GM12878 (cell line): Measurements from ENCODE around the gene ADAMTSL1. TPM values are rescaled to one million over a fixed set of nuclear protein-coding genes. Genes with fewer than 3 reads are reported as not detected.

Experiments used
- ATAC-seq: fragments of 200-7000 bp; cut with Tn5 transposase; 3 replicates; pipeline ENCODE4 v1.9.1; 2020; ENCODE audit warnings: mild to moderate bottlenecking, moderate library complexity
- BruUV-seq: library from RNA; stranded (reverse); fragments of 400-500 nt; replicated peaks from 2 replicates; lab custom pipeline; 2021; lab: Mats Ljungman, UMichigan
- CTCF ChIA-PET: fragments of 300-600 bp; sonication (Branson Sonifier 250); formaldehyde crosslinking; extraction: SDS; loops from one replicate; lab custom pipeline; 2021; ENCODE audit warnings: inconsistent platforms; lab: Yijun Ruan, JAX
- POLR2A ChIA-PET: fragments of 350-600 bp; formaldehyde crosslinking; extraction: SDS; loops from one replicate; lab custom pipeline; 2021; ENCODE audit warnings: inconsistent platforms; lab: Charles Lee
- RAD21 ChIA-PET: fragments of 300-600 bp; sonication (Branson Sonifier 250); formaldehyde crosslinking; loops from one replicate; lab custom pipeline; 2023; ENCODE audit warnings: antibody characterized with exemption; ENCODE audit not compliant: unreplicated experiment; lab: Charles Lee
- SMC1A ChIA-PET: fragments of 300-600 bp; sonication (Branson Sonifier 250); formaldehyde crosslinking; loops from one replicate; lab custom pipeline; 2023; ENCODE audit not compliant: unreplicated experiment, uncharacterized antibody; lab: Charles Lee
- DNase-seq: peaks from one replicate; pipeline ENCODE4 v3.0.0-alpha.2; 2011; ENCODE audit warnings: low read depth, low spot score
- FAIRE-seq: peaks from 3 replicates; lab custom pipeline; 2011; peaks lifted over from hg19 to GRCh38; lab: Jason Lieb, UNC
- H2AFZ ChIP-seq: 2 replicates; pipeline ENCODE4 v1.6.0; 2011; ENCODE audit warnings: low read depth, low read length, control low read depth; ENCODE audit not compliant: control insufficient read depth
- H3K27ac ChIP-seq: 2 replicates; pipeline ENCODE4 v1.5.1; 2011; ENCODE audit warnings: control low read depth; ENCODE audit not compliant: control insufficient read depth, insufficient read depth
- H3K27me3 ChIP-seq, 2 experiments: replicated peaks in 1 of 2; 2 replicates each; pipeline versions ENCODE4 v1.6.0 to v1.6.1; 2011; ENCODE audit warnings: low read length in 1 of 2; ENCODE audit not compliant: control insufficient read depth in 2 of 2, insufficient read depth in 2 of 2
- H3K36me3 ChIP-seq, 2 experiments: 2 replicates each; pipeline ENCODE4 v1.5.1; 2011; ENCODE audit warnings: low read length in 1 of 2; ENCODE audit not compliant: control insufficient read depth in 2 of 2, insufficient read depth in 2 of 2
- H3K4me1 ChIP-seq: 2 replicates; pipeline ENCODE4 v1.6.1; 2011; ENCODE audit warnings: mild to moderate bottlenecking, low read length, moderate library complexity, mixed read lengths; ENCODE audit not compliant: control insufficient read depth, insufficient read depth
- H3K4me2 ChIP-seq: 2 replicates; pipeline ENCODE4 v1.6.0; 2011; ENCODE audit warnings: control low read depth; ENCODE audit not compliant: control insufficient read depth, insufficient read depth
- H3K4me3 ChIP-seq: fragments of 200-600 bp; sonication (generic); 2 replicates; pipeline ENCODE4 v1.5.1; 2016
- H3K79me2 ChIP-seq: 2 replicates; pipeline ENCODE4 v1.6.0; 2011; ENCODE audit warnings: low read length; ENCODE audit not compliant: control insufficient read depth, insufficient read depth
- H3K9ac ChIP-seq: 2 replicates; pipeline ENCODE4 v1.8.0; 2011; ENCODE audit warnings: low read length, control low read depth, mixed read lengths; ENCODE audit not compliant: control insufficient read depth, insufficient read depth
- H3K9me3 ChIP-seq: replicated peaks from 3 replicates; pipeline ENCODE4 v1.5.1; 2011; ENCODE audit warnings: mild to moderate bottlenecking, low read length; ENCODE audit not compliant: control insufficient read depth, insufficient read depth
- H4K20me1 ChIP-seq: 2 replicates; pipeline ENCODE4 v1.6.0; 2011; ENCODE audit not compliant: control insufficient read depth, insufficient read depth
- E2F8 ChIP-seq: fragments of 450-650 bp; IDR thresholded peaks from 2 replicates; pipeline ENCODE4 v1.6.1; 2018; ENCODE audit warnings: mild to moderate bottlenecking, low read depth, moderate library complexity; ENCODE audit not compliant: partially characterized antibody
- ESRRA ChIP-seq: IDR thresholded peaks from 2 replicates; pipeline ENCODE4 v1.6.1; 2012; ENCODE audit warnings: mild to moderate bottlenecking, low read length, improper control_type of control experiment
- NRF1 ChIP-seq: conservative IDR thresholded peaks from 2 replicates; pipeline ENCODE4 v1.6.1; 2011; ENCODE audit warnings: mild to moderate bottlenecking, low read depth, low read length, improper control_type of control experiment
- PBX3 ChIP-seq: IDR thresholded peaks from 2 replicates; pipeline ENCODE4 v1.6.1; 2011; ENCODE audit warnings: mild to moderate bottlenecking, low read depth, low read length, moderate library complexity; ENCODE audit not compliant: insufficient replicate concordance
- POLR2AphosphoS5 ChIP-seq: IDR thresholded peaks from 2 replicates; pipeline ENCODE4 v1.6.1; 2011; ENCODE audit warnings: mild to moderate bottlenecking, low read length, inconsistent platforms
- SPI1 ChIP-seq: IDR thresholded peaks from 2 replicates; pipeline ENCODE4 v1.6.1; 2011; ENCODE audit warnings: low read depth, mild to moderate bottlenecking, low read length, moderate library complexity, borderline replicate concordance; ENCODE audit not compliant: insufficient read depth
- WGBS: methylation state at CpG from one replicate; pipeline ENCODE4 v1.1.6; 2016; ENCODE audit warnings: low lambda C conversion rate; ENCODE audit not compliant: insufficient replicate concordance, insufficient coverage; ENCODE audit errors: missing lambda C conversion rate; 5-methylcytosine and 5-hydroxymethylcytosine counted together
- in situ Hi-C: fragments of 300-500 bp; cut with MboI; formaldehyde crosslinking; loops from 9 replicates; pipeline ENCODE4 v1.14.3; 2018; ENCODE audit warnings: mixed read lengths
- intact Hi-C: fragments of 100-400 bp; cut with micrococcal nuclease; formaldehyde crosslinking; loops from one replicate; pipeline ENCODE4 v1.14.2; 2022; ENCODE audit not compliant: unreplicated experiment
- polyA plus RNA-seq, 11 experiments: library from polyadenylated mRNA; depleted of rRNA in 4 of 11; unstranded in 6 of 11; stranded (reverse) in 5 of 11; fragments of >200 nt; fragmentation: Nextera tagmentation in 4 of 11; fragmentation: Illumina TruSeq in 1 of 11; extraction: Ambion mirVana in 4 of 11; extraction: Trizol in 1 of 11; gene quantifications; 1 replicate in 1 of 11; 2 replicates in 10 of 11; pipeline versions ENCODE4 v1.2.1 to v1.2.3, GENCODE V29; 2011 to 2016; ENCODE audit warnings: inconsistent platforms in 2 of 11, missing spikeins in 2 of 11, low read depth in 1 of 11
- total RNA-seq, 4 experiments: library from RNA; depleted of rRNA in 3 of 4; stranded (reverse); fragments of >200 nt in 3 of 4; fragmentation: Illumina TruSeq in 1 of 4; extraction: Trizol in 1 of 4; gene quantifications; 2 replicates each; pipeline versions ENCODE4 v1.2.1 to v1.2.3, GENCODE V29; 2013 to 2021

Gene ADAMTSL1
- total and polyA plus RNA-seq, 10 of the 15 experiments (the other 5 are each of a cell fraction or from before 2014, with no cell fraction given): 0.01 to 0.10 (median 0.07) TPM; not detected in 6

GRCh38 chr9:18796696-18797270 is 322.8 kb downstream of the ADAMTSL1 start (continued):
- TF ChIP-seq E2F8 (no peak), SPI1 (no peak), POLR2AphosphoS5 (no peak), ESRRA (no peak), NRF1 (no peak)

GRCh38 chr9:18798106-18798505 is 324.2 kb downstream of the ADAMTSL1 start:
- ChIA-PET RAD21 (no interaction called here), CTCF (no interaction called here)
- H3K27ac ChIP-seq: no peak overlapping the region
- WGBS: 0% methylated on average over 1 of the region's 1 CpG
- ATAC-seq: no peak
- no peaks in the 10 kb centered on the region for H3K4me1 ChIP-seq
- H3K4me3 ChIP-seq: no peak overlapping the region
- no peak overlapping the region for H3K4me2 ChIP-seq
- H3K36me3 ChIP-seq: no peaks in the 10 kb centered on the region
- no peak overlapping the region for H2AFZ ChIP-seq
- H3K9me3 ChIP-seq: no peaks in the 10 kb centered on the region
- no peaks in the 10 kb centered on the region for H3K27me3 ChIP-seq
- no peak for FAIRE-seq
- no peak overlapping the region for H3K9ac ChIP-seq
- H3K79me2 ChIP-seq: no peaks in the 10 kb centered on the region
- no TSS peak for BruUV-seq
- intact Hi-C loops: loop anchor here (10.0 kb wide), 2 partner anchors 227 to 543 kb away; no protein-coding TSS in a partner anchor
- no peak for DNase-seq
- no peaks in the 10 kb centered on the region for H4K20me1 ChIP-seq
- no peak for TF ChIP-seq PBX3
- TF ChIP-seq, all 136 proteins: peak for 0
- in situ Hi-C loops: no loop called here
- ChIA-PET POLR2A (no interaction called here), SMC1A (no interaction called here)
